Adrenal gland (tissue), 12 donors: Measurements from ENCODE around the gene TXLNB. TPM values are rescaled to one million over a fixed set of nuclear protein-coding genes. Genes with fewer than 3 reads are reported as not detected.

Source experiments
- DNase-seq, 7 donors: peaks; one replicate each; pipeline ENCODE4 v3.0.0-alpha.2; 2019 to 2020
- H3K27ac ChIP-seq, 5 donors: fragments of 200-600 bp; sonication (generic) in 4 of 5; 1 replicate in 3 of 5; 2 replicates in 2 of 5; pipeline versions ENCODE4 v1.5.1 to v1.8.0; 2016 to 2020; ENCODE audit warnings: mild to moderate bottlenecking in 1 of 5
- H3K27me3 ChIP-seq: fragments of 200-600 bp; 2 replicates; pipeline ENCODE4 v1.8.0; 2021
- H3K36me3 ChIP-seq, 2 donors: fragments of 200-600 bp; replicated peaks in 1 of 2; 1 replicate in 1 of 2; 2 replicates in 1 of 2; pipeline versions ENCODE4 v1.5.1 to v1.8.0; 2018 to 2022
- H3K4me1 ChIP-seq, 2 donors: fragments of 200-600 bp; replicated peaks in 1 of 2; 1 replicate in 1 of 2; 2 replicates in 1 of 2; pipeline versions ENCODE4 v1.5.1 to v1.8.0; 2018 to 2021
- H3K4me3 ChIP-seq, 4 donors: fragments of 200-600 bp; sonication (generic) in 3 of 4; one replicate each; pipeline ENCODE4 v1.5.1; 2016 to 2018
- H3K9me3 ChIP-seq, 3 donors: fragments of 200-600 bp; sonication (generic) in 1 of 3; replicated peaks in 1 of 3; 1 replicate in 2 of 3; 2 replicates in 1 of 3; pipeline versions ENCODE4 v1.5.1 to v1.8.0; 2016 to 2021
- CTCF ChIP-seq, 6 experiments: fragments of 450-650 bp in 4 of 6; fragments of 200-600 bp in 2 of 6; sonication (generic) in 1 of 6; IDR thresholded peaks; 1 replicate in 5 of 6; 2 replicates in 1 of 6; pipeline versions ENCODE4 v1.5.1 to v1.8.0; 2016 to 2021; ENCODE audit warnings: antibody characterized with exemption in 6 of 6, mild to moderate bottlenecking in 2 of 6, moderate library complexity in 1 of 6
- POLR2A ChIP-seq, 2 donors: fragments of 450-650 bp; IDR thresholded peaks; one replicate each; pipeline ENCODE4 v1.6.1; 2017; ENCODE audit warnings: antibody characterized with exemption in 2 of 2, mild to moderate bottlenecking in 2 of 2, moderate library complexity in 1 of 2
- WGBS, 4 donors: extraction: QIAGEN DNeasy Blood & Tissue Kit in 2 of 4; methylation state at CpG; one replicate each; pipeline versions ENCODE4 v1.1.5 to v1.1.7; 2013 to 2017; 5-methylcytosine and 5-hydroxymethylcytosine counted together
- intact Hi-C, 2 donors: fragments of 100-400 bp; cut with DNase I; formaldehyde crosslinking; loops; one replicate each; pipeline versions ENCODE4 v1.14.1 to v1.15.0; 2022 to 2023
- polyA plus RNA-seq, 3 donors: library from polyadenylated mRNA; stranded (reverse); fragments of 200-250 nt in 2 of 3; fragments of 350-450 nt in 1 of 3; fragmentation: Illumina TruSeq in 1 of 3; extraction: RNeasy Lipid Tissue Mini Kit (QIAGEN cat#74804) in 1 of 3; gene quantifications; one replicate each; pipeline ENCODE4 v1.2.3, GENCODE V29; 2013 to 2014
- total RNA-seq, 9 donors: library from RNA; depleted of rRNA in 4 of 9; stranded (reverse); fragments of >200 nt in 4 of 9; fragments of 120-200 nt in 1 of 9; fragmentation: NEBNext Ultra II Directional in 1 of 9; extraction: Animal tissue kit (Norgen Biotek cat#: 25700) in 1 of 9; gene quantifications; one replicate each; pipeline versions ENCODE4 v1.1.0 to v1.2.4, GENCODE V29; 2013 to 2023
- donor health status: healthy with polysubstance abuse.
- donor health status: Bipolar disorder and iron deficiency.
- donor health status: DM: yes; HTN: yes; CAD: no.
- donor health status: DM: no; HTN: no; CAD: no.
- donor health status: DM: no; HTN: no; CAD: no.
- donor health status: DM: yes; HTN: yes; CAD: no.

Gene TXLNB
- total and polyA plus RNA-seq, 12 donors = 0.25 to 9.5 (median 2.2) TPM

GRCh38 chr6:139270249-139270648, 21.5 kb downstream of the TXLNB start:
- no peaks in the 10 kb centered on the region for H3K9me3 ChIP-seq
- intact Hi-C loops = no loop called here
- H3K4me3 ChIP-seq = no peak overlapping the region
- no peaks in the 10 kb centered on the region for H3K27me3 ChIP-seq
- H3K27ac ChIP-seq = no peak overlapping the region
- H3K4me1 ChIP-seq = no peaks in the 10 kb centered on the region
- no peak for DNase-seq
- 92 to 97% (median 94%) methylated on average over 5 of the region's 5 CpGs for WGBS, 4 donors
- TF ChIP-seq POLR2A (IDR thresholded peaks at IDR 0.05) (no peak), CTCF (IDR thresholded peaks at IDR 0.05) (no peak)
- H3K36me3 ChIP-seq = no peaks in the 10 kb centered on the region

GRCh38 chr6:139265512-139266190, 26.1 kb downstream of the TXLNB start:
- Histone ChIP-seq H3K4me1 (no peaks in the 10 kb centered on the region), H3K27me3 (no peaks in the 10 kb centered on the region), H3K27ac (no peak overlapping the region), H3K4me3 (no peak overlapping the region), H3K9me3 (no peaks in the 10 kb centered on the region), H3K36me3 (no peaks in the 10 kb centered on the region)
- TF ChIP-seq CTCF (IDR thresholded peaks at IDR 0.05) (no peak), POLR2A (IDR thresholded peaks at IDR 0.05) (no peak)
- 97 to 98% (median 97%) methylated on average over 2 of the region's 2 CpGs for WGBS, 4 donors
- intact Hi-C loops = no loop called here
- DNase-seq = no peak

GRCh38 chr6:139262519-139263300, 29.1 kb downstream of the TXLNB start:
- no peak for DNase-seq
- intact Hi-C loops = no loop called here
- H3K27ac ChIP-seq = no peak overlapping the region
- no peaks in the 10 kb centered on the region for H3K27me3 ChIP-seq
- H3K36me3 ChIP-seq = no peaks in the 10 kb centered on the region
- 74 to 79% (median 76%) methylated on average over 13 of the region's 13 CpGs for WGBS, 4 donors
- no peaks in the 10 kb centered on the region for H3K9me3 ChIP-seq
- TF ChIP-seq POLR2A (IDR thresholded peaks at IDR 0.05) (no peak), CTCF (IDR thresholded peaks at IDR 0.05) (no peak)
- H3K4me1 ChIP-seq = no peaks in the 10 kb centered on the region
- no peak overlapping the region for H3K4me3 ChIP-seq

- H3K27me3 ChIP-seq = no peaks in the 10 kb centered on the region
- no peak for TF ChIP-seq POLR2A (IDR thresholded peaks at IDR 0.05)
- no peak for TF ChIP-seq CTCF (IDR thresholded peaks at IDR 0.05)
- H3K27ac ChIP-seq = no peak overlapping the region
- H3K36me3 ChIP-seq = no peaks in the 10 kb centered on the region
- intact Hi-C loops = no loop called here
- H3K9me3 ChIP-seq = no peaks in the 10 kb centered on the region
- DNase-seq = no peak
- no peaks in the 10 kb centered on the region for H3K4me1 ChIP-seq
- WGBS, 4 donors = 78 to 98% (median 84%) methylated on average over 4 to 5 of the region's 5 CpGs
- no peak overlapping the region for H3K4me3 ChIP-seq
Measured at GRCh38 chr6:139257821-139258398, 33.9 kb downstream of the TXLNB start.
